ENCODE data around the gene LRWD1.

LRWD1 gene

DNA sequence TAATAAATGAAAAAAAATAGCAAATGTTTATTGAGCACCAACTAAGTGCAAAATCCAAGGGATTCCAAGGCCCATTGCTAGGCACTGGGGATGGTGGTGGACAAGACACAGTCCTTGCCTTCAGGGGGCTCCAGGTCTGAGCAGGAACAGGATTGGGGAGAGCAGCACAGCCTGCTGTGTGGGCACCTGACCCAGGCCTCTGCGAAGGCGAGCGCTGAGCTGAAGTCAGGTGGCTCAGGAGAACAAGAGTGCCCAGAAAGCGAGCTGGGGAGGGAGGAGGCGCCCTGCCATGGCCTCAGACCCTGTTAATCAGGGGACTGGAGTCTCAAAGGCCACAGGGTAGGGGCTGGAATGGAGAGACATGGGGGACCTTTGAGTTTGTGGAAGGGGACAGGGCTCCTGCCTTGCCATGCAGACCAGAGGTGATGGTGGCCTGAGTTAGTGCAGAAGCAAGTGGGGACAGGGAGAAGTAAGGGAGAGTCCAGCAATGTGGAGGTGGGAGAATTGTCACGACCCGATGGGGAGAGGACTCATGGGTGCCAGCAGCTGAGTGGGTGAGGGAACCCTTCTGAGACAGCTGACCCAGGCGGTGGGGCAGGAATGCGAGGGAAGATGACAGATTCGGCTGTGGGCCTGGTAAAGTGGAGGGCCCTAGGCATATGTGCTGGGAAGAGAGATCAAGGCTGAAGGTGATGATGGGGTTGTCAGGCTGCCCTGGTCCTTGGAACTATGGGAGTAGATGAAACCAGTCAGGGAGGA is 35.5 kb upstream of the LRWD1 start:
- ChIA-PET CTCF (interaction anchor here (1.4 kb wide), 1 partner anchor 25 kb away, joined by 3 read pairs; no protein-coding TSS in a partner anchor), POLR2A (interaction anchor here (0.6 kb wide), 1 partner anchor 34 kb away, joined by 3 read pairs; no protein-coding TSS in a partner anchor)
- Histone ChIP-seq H3K36me3 (ENCODE audit: control insufficient read depth in 2 of 2, insufficient read depth in 1 of 2, low read length in 2 of 2) (peaks cover 4 to 28% of the 10 kb centered on the region in 2 experiments; a peak in 2 of 3 replicates), H3K4me1 (ENCODE audit: control insufficient read depth, insufficient read depth, low read length) (peaks cover 14% of the 10 kb centered on the region), H3K27ac (ENCODE audit: extremely low read depth, low read depth, low read length) (no peak overlapping the region), H3K9me3 (ENCODE audit: control insufficient read depth, insufficient read depth, low read depth, low read length) (no peaks in the 10 kb centered on the region), H3K4me3 (ENCODE audit: low read depth, low read length) (no peak overlapping the region)
- TF ChIP-seq ZNF600 (tag by site-specific recombination; IDR thresholded peaks at IDR 0.05) (0 out of 2 replicates have a peak, but pooled peaks have one; percentile 32), ZBTB6 (tag by site-specific recombination; IDR thresholded peaks at IDR 0.05) (no peak), ZNF664 (tag by site-specific recombination; IDR thresholded peaks at IDR 0.05) (0 out of 2 replicates have a peak, but pooled peaks have one; percentile 27), BCL11A (tag by site-specific recombination; IDR thresholded peaks at IDR 0.05; ENCODE audit: low read depth) (no peak)

GRCh38 chr7:102431617-102432298 is 33.0 kb upstream of the LRWD1 start:
- CTCF ChIA-PET: interaction anchor here (0.6 kb wide), 4 partner anchors 22 to 42 kb away, joined by 3 to 5 read pairs (median 3); no protein-coding TSS in a partner anchor
- Histone ChIP-seq H3K4me1 (ENCODE audit: control insufficient read depth, insufficient read depth, low read length) (peaks cover 15% of the 10 kb centered on the region), H3K4me3 (ENCODE audit: low read depth, low read length) (no peak overlapping the region)
- TF ChIP-seq ZNF830 (tag by site-specific recombination; IDR thresholded peaks at IDR 0.05; ENCODE audit: low read depth) (no peak), ZNF140 (tag by site-specific recombination; IDR thresholded peaks at IDR 0.05) (no peak), ZSCAN16 (tag by site-specific recombination; IDR thresholded peaks at IDR 0.05) (no peak; the same call in 1 of the 2 replicates), KLF10 (tag by site-specific recombination; IDR thresholded peaks at IDR 0.05) (0 out of 2 replicates have a peak, but pooled peaks have one; percentile 30), OSR2 (tag by site-specific recombination; IDR thresholded peaks at IDR 0.05) (peak; percentile 91), PRDM2 (tag by site-specific recombination; IDR thresholded peaks at IDR 0.05; ENCODE audit: borderline replicate concordance) (no peak), ZNF76 (tag by site-specific recombination; IDR thresholded peaks at IDR 0.05; ENCODE audit: borderline replicate concordance, low read depth) (no peak), PBX3 (CRISPR knock-in tag; IDR thresholded peaks at IDR 0.05) (no peak), ZBTB44 (tag by site-specific recombination; IDR thresholded peaks at IDR 0.05) (peak; percentile 89), ZBTB17 (tag by site-specific recombination; IDR thresholded peaks at IDR 0.05) (peak; percentile 49), ZNF600 (tag by site-specific recombination; IDR thresholded peaks at IDR 0.05) (peak; percentile 93), ZNF37A (tag by site-specific recombination; IDR thresholded peaks at IDR 0.05) (no peak), ZNF664 (tag by site-specific recombination; IDR thresholded peaks at IDR 0.05) (no peak), ZNF394 (tag by site-specific recombination; IDR thresholded peaks at IDR 0.05; ENCODE audit: borderline replicate concordance) (no peak)
- TF ChIP-seq, protein P1, sequence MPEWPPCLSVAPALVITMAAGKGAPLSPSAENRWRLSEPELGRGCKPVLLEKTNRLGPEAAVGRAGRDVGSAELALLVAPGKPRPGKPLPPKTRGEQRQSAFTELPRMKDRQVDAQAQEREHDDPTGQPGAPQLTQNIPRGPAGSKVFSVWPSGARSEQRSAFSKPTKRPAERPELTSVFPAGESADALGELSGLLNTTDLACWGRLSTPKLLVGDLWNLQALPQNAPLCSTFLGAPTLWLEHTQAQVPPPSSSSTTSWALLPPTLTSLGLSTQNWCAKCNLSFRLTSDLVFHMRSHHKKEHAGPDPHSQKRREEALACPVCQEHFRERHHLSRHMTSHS (tag by site-specific recombination; IDR thresholded peaks at IDR 0.05): no peak
- TF ChIP-seq, protein P2, sequence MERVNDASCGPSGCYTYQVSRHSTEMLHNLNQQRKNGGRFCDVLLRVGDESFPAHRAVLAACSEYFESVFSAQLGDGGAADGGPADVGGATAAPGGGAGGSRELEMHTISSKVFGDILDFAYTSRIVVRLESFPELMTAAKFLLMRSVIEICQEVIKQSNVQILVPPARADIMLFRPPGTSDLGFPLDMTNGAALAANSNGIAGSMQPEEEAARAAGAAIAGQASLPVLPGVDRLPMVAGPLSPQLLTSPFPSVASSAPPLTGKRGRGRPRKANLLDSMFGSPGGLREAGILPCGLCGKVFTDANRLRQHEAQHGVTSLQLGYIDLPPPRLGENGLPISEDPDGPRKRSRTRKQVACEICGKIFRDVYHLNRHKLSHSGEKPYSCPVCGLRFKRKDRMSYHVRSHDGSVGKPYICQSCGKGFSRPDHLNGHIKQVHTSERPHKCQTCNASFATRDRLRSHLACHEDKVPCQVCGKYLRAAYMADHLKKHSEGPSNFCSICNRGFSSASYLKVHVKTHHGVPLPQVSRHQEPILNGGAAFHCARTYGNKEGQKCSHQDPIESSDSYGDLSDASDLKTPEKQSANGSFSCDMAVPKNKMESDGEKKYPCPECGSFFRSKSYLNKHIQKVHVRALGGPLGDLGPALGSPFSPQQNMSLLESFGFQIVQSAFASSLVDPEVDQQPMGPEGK (tag by site-specific recombination; IDR thresholded peaks at IDR 0.05): peak; percentile 30; the same call in 1 of the 2 replicates

More at GRCh38 chr7:102431617-102432298, 33.0 kb upstream of the LRWD1 start:
- H3K27ac ChIP-seq (ENCODE audit: extremely low read depth, low read depth, low read length): peak overlapping the region; percentile 1; the same call in 1 of the 2 replicates
- POLR2A ChIA-PET: no interaction called here
- H3K36me3 ChIP-seq (ENCODE audit: control insufficient read depth in 2 of 2, insufficient read depth in 1 of 2, low read length in 2 of 2): peaks cover 6 to 9% of the 10 kb centered on the region in 2 experiments; a peak in 2 of 3 replicates
- no peaks in the 10 kb centered on the region for H3K9me3 ChIP-seq (ENCODE audit: control insufficient read depth, insufficient read depth, low read depth, low read length)
